Mammary epithelial cell (primary cell): ENCODE measurements around the gene TBC1D22A.

ENCODE experiments used
- CTCF ChIP-seq, 2 donors: IDR thresholded peaks in 1 of 2; conservative IDR thresholded peaks in 1 of 2; 2 replicates each; pipeline ENCODE4 v1.5.1; 2011 to 2012; ENCODE audit warnings: inconsistent platforms in 2 of 2, low read length in 2 of 2, mild to moderate bottlenecking in 2 of 2, control low read depth in 1 of 2, low read depth in 1 of 2; ENCODE audit not compliant: insufficient read depth in 1 of 2; ENCODE audit errors: extremely low read depth in 1 of 2
- EZH2 ChIP-seq: IDR thresholded peaks from 2 replicates; pipeline ENCODE4 v1.6.1; 2012; ENCODE audit warnings: low read length, inconsistent platforms, borderline replicate concordance

GRCh38 chr22:47121791-47122190 is 359.3 kb downstream of the TBC1D22A start:
- TF ChIP-seq CTCF (conservative IDR thresholded peaks at IDR 0.05 in 1 of 2, IDR thresholded peaks at IDR 0.05 in 1 of 2; ENCODE audit: extremely low read depth in 1 of 2, insufficient read depth in 1 of 2, low read depth in 1 of 2, low read length in 2 of 2) (no peak), EZH2 (no peak)
